Measurements from ENCODE around the gene CCNB1.
A peak's percentile ranks its signal among the peaks of the same experiment; 100 is the strongest.
"Not testable (repeated sequence)": the region's sequence is repeated elsewhere in the genome, so short reads cannot be mapped to it uniquely, and the experiment has no call there.

CCNB1 gene

GRCh38 chr5:69188811-69189161 is 21.8 kb downstream of the CCNB1 start:
- no peak for DNase-seq

DNA sequence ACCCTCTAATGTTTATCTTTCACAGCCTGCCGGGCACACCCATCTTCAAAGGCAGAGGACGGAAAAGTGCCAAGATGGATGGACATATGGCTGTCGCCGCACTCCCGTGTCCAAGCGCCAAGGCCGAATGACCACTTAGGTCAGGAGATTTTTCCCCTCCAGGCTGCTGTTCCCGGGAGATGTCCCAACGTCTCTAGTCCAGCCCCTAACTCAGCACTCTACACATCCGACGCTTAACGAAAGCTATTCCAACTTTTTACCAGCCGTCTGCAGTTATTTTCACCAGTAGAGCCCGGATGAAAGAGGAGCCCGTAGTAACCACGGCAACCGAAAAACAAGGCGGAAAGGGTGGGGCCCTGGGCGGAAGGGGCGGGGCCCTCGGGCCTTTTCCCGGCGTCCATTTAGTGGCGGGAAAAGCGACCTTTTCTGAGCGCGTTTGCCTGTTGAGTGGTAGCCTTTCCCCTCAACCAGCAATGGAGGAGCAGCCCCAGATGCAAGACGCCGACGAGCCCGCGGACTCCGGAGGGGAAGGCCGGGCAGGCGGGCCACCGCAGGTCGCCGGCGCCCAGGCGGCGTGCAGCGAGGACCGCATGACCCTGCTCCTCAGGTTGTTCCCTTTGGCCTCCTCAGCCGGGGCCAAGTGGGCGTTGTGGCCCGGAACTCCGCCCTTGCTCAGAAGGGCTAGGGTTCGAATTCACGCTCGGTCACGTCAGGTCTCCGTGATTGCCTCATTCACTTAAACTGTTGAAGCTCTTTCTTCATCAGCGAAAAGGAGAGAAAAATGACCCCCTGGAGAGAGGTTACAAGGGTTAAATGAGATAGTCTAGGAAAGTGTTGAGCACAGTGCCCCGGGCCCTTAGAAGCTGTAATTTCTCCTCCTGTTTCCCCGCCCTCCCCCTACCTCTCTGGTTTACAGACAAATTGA is 22.5 kb downstream of the CCNB1 start, which contains the start of gene CENPH:
TSS of gene CENPH (plus strand) at position 422 of the 925 bp plus-strand sequence. CDS start at position 474, 52 bp downstream.
- DNase-seq = peak; percentile 72

- no peak for DNase-seq
Measured at GRCh38 chr5:69202497-69202896, 35.5 kb downstream of the CCNB1 start.

- no peak for DNase-seq
Measured at GRCh38 chr5:69206528-69207190, 39.7 kb downstream of the CCNB1 start.

GRCh38 chr5:69209602-69210001 is 42.7 kb downstream of the CCNB1 start:
- no peak for DNase-seq

DNA sequence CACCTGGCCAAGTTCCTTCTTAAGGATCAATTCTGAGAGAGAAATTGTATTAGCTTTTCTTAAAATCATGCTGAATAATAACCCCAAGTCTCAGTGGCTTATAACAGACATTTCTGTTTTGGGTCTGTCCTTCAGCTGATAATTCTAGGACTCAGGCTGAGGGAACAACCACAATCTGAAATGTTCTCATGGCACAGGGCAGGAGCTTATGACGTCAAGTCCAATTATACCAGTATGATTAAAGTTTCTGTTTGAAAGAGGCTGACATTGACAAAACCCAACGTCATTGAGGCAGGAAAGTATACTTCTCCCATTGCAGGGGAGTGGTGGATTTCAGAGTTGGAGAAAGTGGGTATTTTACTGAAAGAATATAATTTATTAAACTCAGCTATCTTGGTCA is 44.2 kb downstream of the CCNB1 start:
- no peak for DNase-seq

DNA sequence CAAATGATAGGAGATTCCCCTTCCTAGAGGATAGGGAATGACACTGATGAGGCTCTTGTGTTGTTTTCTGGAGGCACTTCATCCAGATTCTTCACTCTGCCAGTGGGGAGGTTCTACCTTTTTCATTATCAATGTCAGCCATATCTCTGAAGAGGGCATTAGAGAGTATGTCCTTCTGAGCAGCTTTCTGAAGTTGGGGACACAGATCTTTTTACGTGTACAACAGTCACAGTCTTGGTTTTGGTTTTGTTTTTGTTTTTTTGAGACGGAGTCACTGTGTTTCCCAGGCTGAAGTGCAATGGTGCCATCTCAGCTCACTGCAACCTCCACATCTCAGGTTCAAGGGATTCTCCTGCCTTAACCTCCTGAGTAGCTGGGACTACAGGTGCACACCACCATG is 45.1 kb downstream of the CCNB1 start:
- no peak for DNase-seq

DNA sequence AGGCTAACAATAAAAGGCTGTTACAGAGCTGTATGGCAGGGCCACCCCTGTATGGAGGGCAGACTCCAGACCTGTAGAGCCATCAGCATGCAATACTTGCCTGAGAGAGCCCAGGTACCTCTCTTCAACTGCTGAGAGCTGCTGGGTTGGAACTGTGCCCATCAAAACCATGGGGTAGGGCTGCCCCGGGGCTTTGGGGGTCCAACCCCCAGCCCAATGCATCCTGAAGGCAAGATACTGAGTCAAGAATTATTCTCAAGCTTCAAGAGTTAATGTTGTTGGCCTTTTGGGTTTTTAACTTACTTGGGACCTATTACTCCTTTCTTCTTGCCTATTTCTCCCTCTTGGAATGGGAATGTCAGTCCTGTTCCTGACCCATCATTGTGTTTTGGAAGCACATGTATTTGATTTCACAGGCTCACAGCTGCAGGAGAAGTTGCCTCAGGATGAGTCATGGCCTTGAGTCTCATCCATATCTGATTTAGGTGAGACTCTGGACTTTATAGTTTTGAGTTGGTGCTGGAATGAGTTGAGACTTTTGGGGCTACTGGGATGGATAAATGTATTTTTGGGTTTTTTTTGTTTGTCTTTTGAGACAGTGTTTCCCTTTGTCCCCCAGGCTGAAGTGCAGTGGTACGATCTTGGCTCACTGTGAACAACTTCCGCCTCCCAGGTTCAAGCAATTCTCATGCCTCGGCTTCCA is 46.7 kb downstream of the CCNB1 start:
- no peak for DNase-seq

GRCh38 chr5:69217151-69217511 is 50.2 kb downstream of the CCNB1 start:
- DNase-seq = no peak

DNA sequence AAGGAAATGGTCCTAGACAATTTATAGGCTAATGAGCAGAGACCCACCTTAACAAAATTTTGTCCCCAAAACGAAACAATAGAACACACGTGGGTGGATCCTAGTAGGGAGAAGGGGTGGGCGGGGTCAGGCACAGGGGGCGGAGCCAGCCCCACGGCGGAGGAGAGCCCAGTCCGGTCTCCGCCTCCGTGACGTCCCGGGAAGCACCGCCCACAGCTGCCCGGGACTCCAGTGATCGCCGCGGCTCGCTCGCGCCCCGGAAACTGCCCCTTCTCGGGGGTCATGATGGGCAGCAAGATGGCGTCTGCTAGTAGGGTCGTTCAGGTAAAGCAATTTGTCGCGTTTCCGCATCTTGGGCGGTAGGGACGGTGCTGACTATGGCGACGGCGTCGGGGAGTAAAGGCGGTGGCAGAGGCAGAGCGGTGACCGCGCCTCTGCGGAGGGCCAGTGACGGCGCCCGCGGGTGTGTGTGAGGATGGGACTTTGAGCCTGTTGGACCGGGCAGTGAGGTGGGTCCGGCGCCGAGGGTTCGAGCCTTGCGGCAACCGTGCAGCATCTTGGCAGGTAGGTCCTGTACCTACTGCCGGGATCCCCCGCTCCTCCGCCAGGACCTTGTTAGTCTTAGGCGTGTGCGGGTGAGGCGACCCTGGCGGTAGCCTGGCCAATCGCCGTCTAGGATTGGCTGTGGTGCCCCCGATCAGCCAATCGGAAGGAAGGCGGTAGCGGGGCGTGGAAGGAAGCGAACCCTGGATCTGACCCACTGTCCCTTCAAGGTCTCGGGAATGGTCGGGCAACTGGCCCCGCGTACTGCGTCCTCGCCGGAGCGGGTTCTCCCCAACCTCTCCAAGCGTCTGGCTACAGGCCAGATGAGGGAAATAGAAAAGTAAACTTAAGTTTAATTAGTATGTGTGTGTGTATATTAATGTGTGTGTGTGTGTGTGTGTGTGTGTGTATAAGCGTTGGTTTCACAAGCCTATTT is 50.9 kb downstream of the CCNB1 start:
- peak; percentile 80 for DNase-seq

DNA sequence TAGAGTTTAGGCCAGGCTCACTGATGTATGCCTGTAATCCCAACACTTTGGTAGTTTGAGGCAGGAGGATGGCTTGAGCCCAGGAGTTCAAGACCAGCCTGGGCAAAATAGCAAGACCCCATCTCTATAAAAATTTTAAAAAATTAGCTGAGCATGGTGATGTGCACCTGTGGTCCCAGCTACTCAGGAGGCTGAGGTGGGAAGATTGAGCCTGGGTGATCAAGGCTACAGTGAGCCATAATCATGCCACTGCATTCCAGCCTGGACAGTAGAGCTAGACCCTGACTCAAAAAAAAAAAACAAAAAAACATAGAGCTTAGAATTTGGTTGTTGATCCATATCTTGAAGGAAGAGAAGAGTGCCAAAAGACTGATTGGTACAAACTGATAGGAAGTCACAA is 53.0 kb downstream of the CCNB1 start:
- DNase-seq = no peak

DNA sequence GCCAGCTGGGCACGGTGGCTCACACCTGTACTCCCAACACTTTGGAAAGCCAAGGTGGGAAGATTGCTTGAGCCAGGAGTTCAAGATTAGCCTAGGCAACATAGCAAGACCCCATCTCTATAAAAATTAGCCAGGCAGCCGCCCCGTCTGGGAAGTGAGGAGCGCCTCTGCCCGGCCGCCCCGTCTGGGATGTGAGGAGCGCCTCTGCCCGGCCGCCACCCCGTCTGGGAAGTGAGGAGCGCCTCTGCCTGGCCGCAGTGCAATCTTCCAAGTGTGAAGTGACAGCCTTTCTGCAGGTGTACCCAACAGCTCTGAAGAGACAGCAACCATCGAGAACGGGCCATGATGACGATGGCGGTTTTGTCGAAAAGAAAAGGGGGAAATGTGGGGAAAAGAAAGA is 53.4 kb downstream of the CCNB1 start:
- DNase-seq = not testable (repeated sequence)

DNA sequence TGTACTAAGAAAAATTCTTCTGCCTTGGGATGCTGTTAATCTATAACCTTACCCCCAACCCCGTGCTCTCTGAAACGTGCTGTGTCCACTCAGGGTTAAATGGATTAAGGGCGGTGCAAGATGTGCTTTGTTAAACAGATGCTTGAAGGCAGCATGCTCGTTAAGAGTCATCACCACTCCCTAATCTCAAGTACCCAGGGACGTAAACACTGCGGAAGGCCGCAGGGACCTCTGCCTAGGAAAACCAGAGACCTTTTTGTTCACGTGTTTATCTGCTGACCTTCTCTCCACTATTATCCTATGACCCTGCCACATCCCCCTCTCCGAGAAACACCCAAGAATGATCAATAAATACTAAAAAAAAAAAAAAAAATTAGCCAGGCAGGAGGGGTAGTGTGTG is 53.9 kb downstream of the CCNB1 start:
- DNase-seq = not testable (repeated sequence)

GRCh38 chr5:69224520-69224919 is 57.6 kb downstream of the CCNB1 start:
- no peak for DNase-seq

DNA sequence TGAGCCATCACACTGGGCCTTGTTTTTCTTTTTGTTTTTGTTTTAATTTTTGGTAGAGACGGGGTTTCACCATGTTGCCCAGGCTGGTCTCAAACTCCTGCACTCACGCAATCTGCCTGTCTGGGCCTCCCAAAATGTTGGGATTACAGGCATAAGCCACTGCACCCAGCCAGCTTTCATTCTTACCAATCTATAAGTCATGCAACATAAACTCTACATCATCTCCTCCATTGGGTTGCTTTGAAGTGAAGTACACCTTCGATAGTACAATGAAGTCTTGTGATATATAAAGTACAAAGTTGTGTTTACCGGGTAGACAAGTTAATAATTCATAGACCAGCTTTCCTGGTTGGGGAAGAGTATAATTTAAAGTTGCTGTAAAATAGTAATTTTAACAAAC is 58.9 kb downstream of the CCNB1 start:
- no peak for DNase-seq
